NCI-H2081 (cell line): Measurements from ENCODE around the gene OR8J1.
"Not testable (repeated sequence)": the region's sequence is repeated elsewhere in the genome, so short reads cannot be mapped to it uniquely, and the experiment has no call there.

ENCODE experiments used
- DNase-seq, 2 experiments: peaks; one replicate each; lab custom pipeline; 2025; lab: John Stamatoyannopoulos, UW

Gene OR8J1

GRCh38 chr11:56353991-56354390, at the start of gene OR8J1:
Gene OR8J1 (plus strand): TSS chr11:56354291. CDS start chr11:56360247, 5,956 bp downstream.
- DNase-seq = no peak

GRCh38 chr11:56307836-56308235, 46.3 kb upstream of the OR8J1 start:
- DNase-seq = no peak

- DNase-seq = no peak
Measured at GRCh38 chr11:56314844-56315243, 39.2 kb upstream of the OR8J1 start, which contains the start of gene OR8K3. Gene OR8K3 (plus strand): TSS chr11:56315144. CDS start chr11:56318307, 3,163 bp downstream.

- no peak for DNase-seq
Measured at GRCh38 chr11:56331861-56332491, 22.1 kb upstream of the OR8J1 start.

GRCh38 chr11:56333156-56333555, 20.9 kb upstream of the OR8J1 start:
- no peak for DNase-seq

- no peak for DNase-seq
Measured at GRCh38 chr11:56340289-56340688, 13.8 kb upstream of the OR8J1 start.

- DNase-seq = no peak
Measured at GRCh38 chr11:56345739-56346138, 8.4 kb upstream of the OR8J1 start, which contains the start of gene OR8K1. Gene OR8K1 (plus strand): TSS chr11:56346039. CDS start chr11:56346039, 0 bp downstream.

- DNase-seq = no peak
Measured at GRCh38 chr11:56375324-56375723, 21.2 kb downstream of the OR8J1 start, which contains the start of gene OR8U1. Gene OR8U1 (plus strand): TSS chr11:56375624. CDS start chr11:56375624, 0 bp downstream.

- no peak for DNase-seq
Measured at GRCh38 chr11:56380120-56380519, 26.0 kb downstream of the OR8J1 start.

- DNase-seq = no peak
Measured at GRCh38 chr11:56394381-56394780, 40.3 kb downstream of the OR8J1 start.

GRCh38 chr11:56396047-56396446, 42.0 kb downstream of the OR8J1 start:
- DNase-seq = no peak

GRCh38 chr11:56401858-56402461, 47.9 kb downstream of the OR8J1 start:
- DNase-seq = not testable (repeated sequence)

- DNase-seq = no peak
Measured at GRCh38 chr11:56404393-56404792, 50.3 kb downstream of the OR8J1 start.

- no peak for DNase-seq
Measured at GRCh38 chr11:56410801-56411200, 56.7 kb downstream of the OR8J1 start.
